HG02763 (cell line): ENCODE measurements around the gene EPG5.
"Not testable (repeated sequence)": the region's sequence is repeated elsewhere in the genome, so short reads cannot be mapped to it uniquely, and the experiment has no call there.

Source experiments
- ATAC-seq: cut with Tn5 transposase; IDR thresholded peaks from one replicate; pipeline ENCODE4 v1.9.1; 2021; ENCODE audit warnings: mild to moderate bottlenecking, moderate library complexity; ENCODE audit not compliant: unreplicated experiment

Gene EPG5

DNA sequence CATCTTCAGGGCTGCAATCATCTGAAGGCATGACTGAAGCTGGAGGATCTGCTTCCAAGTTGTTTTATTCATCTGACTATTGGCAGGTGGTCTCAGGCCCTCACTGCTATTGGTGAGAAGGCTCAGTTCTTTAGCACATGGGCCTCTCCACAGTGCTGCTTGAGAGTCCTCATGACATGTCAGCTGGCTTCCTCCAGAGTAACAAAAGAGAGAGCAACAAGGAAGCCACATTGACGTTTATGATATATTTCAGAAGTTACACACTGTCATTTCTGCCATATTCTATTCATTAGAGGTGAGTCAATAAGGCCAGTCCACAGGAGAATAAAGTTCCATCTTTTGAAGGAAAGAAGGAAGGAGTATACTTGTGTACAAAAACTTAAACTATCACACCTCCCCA is 149.6 kb downstream of the EPG5 start:
- no peak for ATAC-seq

DNA sequence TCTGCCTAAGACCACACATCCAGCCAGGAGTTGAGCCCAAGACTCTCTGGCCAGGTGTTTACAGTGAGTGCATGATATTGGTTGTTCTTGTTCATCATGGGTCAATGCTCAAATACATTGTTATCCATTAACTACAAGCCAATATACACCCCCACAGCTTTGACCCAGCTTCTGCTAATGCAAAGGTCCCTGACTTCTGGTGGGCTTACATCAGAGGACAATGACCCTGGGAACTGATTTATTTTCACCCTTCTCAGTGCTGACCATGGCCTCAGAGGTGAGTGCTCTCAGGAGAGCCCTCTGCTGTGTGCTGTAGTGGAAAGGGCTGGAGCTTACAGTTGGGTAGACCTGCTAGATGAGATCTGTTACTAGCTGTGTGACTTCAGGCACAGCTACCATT is 152.4 kb downstream of the EPG5 start:
- ATAC-seq = not testable (repeated sequence)

DNA sequence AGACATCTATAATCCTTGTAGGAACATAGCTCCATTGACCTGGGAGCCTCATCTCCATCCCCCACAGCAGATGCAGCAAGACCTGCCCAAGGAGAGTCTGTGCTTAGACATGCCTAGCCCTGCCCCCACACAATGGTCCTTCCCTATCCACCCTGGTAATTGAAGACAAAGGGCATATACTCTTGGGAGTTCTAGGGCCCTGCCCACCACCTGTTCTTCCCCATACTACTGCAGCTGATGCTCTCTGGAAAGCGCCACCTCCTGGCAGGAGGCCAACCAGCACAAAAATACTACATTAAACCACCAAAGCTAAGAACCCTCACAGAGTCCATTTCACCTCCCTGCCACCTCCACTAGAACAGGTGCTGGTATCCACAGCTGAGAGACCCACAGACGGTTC is 160.0 kb downstream of the EPG5 start:
- ATAC-seq = not testable (repeated sequence)

DNA sequence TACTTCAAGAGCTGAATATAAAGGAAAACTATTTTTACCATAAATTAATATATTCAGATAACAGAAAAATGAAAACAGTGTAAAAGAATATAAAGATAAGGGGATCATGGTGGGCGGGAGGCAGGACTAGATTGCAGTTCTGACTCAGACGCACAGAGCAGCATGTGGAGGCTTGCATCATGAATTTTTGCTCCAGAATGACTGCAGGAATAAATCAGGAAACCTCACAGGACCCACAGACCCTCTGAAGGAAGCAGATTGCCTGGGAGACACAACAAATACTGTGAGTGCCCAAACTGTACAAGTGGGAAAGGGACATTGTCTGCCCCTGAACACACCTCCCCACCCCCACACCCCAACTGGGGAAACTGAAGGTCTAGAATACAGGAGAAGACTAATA is 160.9 kb downstream of the EPG5 start:
- ATAC-seq = no peak

DNA sequence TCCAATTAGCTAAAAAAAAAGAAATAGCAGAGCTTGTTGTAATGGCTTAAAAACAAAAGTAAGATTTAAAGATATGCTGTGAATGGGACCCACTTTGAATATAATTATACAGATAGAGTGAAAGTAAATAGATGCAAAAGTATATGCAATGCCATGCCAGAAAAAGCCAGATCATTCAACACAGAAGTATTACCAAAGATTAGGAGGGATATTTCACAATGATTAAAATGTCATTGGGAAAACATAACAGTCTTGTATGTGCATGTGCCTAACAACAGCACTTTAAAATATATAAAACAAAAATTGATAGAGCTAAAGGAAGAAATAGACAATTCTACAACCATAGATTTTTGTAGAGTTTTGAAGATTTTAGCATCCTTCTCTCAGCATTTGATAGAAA is 161.6 kb downstream of the EPG5 start:
- no peak for ATAC-seq

DNA sequence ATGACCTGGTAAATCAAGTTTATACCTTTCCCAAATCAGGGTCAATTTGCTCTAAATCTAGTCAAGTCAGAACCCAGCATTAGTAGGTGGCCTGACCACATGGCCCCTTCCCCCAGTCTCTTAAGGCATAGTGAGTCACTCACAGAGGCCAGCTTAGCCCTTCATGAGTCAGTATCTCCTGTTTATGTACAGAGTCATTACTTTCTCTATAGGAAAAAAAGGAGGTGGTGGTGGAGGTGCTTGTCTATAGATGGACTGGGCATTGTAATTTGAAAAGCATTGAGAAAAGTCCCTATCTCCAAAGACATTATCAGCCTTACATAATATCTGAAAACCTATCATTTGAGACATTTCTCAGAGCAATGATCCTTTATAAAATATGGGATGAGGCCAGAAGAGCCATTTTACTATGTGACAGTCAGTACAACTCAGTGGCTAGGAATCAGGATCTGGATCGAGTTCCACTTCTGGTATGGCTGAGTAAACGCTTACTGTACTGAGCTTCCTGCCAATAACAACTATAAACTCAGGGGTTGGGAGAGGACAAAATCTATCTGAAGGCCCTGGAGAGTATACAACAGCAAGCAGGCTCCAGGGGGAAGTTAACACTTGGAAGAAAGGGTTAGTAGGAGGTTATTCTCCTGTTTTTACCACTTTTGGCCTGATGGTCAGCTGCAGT is 164.2 kb downstream of the EPG5 start:
- ATAC-seq = no peak

DNA sequence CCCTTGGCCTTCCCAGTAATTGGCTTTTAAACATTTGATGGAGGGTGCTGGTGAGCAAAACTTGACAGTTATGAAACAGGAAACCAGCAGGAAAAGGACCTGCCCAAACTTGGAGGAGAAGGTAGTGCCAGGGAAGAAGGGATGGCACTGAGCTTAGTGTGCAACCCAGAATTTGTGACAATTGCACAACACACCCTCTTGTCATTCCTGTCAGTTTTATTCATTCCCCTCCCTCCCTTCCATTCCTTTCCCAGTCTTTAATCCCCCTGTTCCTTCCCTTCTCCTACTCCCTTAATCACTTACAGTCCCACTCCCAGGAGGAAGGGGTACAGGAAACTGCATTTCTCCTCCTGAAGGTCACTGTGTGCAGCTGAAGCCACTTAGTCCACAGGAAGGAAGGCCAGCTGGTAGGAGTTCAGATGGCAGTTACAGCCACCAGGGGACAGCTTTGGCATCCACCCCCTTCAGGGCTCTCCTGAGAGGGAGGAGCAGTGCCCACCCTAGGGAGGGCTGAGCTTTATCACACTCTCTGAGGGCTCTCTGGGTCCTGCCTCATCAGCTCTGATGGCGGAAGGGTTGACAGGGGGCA is 165.6 kb downstream of the EPG5 start:
- no peak for ATAC-seq
